Activated CD4-positive, alpha-beta T cell treated with anti-CD3 and anti-CD28 coated beads for 48 hours (primary cell): ENCODE data around the gene VWC2.

ENCODE experiments used
- DNase-seq: peaks from one replicate; pipeline ENCODE4 v3.0.0-alpha.2; 2020

VWC2 gene

DNA sequence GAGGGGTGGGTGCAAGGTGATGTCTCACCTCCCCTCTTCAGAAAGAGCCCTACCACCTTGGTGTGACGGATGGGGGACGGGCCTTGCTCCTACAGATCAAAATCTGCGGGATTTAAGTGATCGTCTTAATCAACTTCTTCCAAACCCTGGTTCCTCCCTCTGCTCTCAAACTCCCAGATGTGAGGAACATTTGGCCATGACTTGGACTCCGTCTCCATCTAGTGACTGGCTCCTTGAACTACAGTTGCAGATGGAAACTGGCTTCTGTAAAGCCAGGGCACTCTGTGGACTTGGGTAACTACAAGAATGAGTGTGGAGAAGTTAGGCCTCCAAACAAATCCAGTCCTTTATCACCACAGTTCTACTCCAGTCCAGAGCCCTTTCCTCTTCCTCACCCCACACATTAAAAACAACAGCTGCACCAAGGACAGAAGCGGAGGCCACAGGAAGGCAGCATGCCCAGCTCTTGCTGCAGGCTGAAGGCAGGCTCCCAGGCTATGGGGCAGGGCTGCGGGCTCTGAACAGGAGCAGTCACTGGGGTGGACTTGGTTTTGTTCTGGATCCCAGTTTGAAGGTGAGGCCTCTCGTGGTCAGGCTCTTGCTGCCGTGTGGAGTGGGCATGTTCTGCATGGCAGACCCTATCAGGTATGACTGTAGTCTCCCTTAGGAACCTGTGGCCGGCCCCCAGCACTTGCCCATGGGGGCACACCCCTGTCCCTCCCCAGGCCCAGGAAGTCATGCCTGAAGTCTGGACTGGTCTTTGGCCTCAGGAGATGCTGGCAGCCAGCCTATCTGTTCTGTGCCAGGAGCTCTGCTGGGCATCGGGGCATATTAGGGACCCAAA is 79.4 kb downstream of the VWC2 start:
- peak; percentile 15 for DNase-seq

DNA sequence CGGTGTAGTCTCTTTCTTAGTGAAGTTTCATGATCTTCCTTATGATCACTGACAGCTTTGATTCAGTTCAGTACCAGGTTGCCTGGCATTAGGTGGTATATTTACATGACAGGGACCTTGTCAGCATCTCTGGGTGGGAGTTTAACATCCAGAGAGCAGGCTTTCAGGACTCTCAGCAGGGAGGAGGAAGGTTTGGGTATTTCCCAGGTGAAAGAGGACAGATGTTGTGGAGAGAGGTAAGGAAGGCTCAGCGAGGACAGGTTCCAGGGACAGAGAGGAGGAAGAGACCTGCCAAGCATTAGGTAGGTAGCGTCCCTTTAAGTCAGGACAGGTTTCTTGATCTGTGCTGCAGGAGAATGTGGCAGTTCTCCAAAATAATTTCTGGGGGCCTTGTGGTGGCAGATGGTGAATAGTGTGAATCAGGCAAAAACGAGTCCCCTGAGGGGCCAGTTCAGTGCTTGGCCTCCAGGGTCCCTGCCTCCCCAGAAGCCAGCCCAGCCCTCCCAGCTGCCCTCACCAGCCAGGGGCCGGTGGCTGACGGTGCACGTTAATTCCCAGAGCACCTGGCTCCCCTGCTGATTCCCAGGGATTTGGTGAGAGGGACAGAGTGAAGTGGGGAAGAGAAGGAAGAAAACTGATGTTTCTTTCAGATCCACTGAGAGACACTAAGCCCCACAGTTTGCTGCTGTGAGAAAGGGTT is 82.0 kb downstream of the VWC2 start:
- no peak for DNase-seq

DNA sequence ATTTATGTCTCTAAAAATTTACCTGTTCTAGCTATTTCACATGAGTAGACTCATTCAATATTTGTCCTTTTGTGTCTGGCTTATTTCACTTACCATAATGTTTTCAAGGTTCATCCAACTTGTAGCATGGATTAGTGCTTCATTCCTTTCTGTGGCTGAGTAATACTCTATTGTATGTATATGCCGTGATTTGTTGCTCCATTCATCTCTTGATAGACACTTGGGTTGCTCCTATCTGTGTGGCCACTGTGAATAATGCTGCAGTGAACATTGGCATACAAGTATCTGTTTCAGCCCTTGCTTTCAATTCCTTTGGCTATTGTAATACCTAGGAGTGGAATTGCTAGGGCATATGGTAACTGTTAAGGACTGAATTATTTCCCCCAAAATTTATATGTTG is 86.9 kb downstream of the VWC2 start:
- DNase-seq: no peak

DNA sequence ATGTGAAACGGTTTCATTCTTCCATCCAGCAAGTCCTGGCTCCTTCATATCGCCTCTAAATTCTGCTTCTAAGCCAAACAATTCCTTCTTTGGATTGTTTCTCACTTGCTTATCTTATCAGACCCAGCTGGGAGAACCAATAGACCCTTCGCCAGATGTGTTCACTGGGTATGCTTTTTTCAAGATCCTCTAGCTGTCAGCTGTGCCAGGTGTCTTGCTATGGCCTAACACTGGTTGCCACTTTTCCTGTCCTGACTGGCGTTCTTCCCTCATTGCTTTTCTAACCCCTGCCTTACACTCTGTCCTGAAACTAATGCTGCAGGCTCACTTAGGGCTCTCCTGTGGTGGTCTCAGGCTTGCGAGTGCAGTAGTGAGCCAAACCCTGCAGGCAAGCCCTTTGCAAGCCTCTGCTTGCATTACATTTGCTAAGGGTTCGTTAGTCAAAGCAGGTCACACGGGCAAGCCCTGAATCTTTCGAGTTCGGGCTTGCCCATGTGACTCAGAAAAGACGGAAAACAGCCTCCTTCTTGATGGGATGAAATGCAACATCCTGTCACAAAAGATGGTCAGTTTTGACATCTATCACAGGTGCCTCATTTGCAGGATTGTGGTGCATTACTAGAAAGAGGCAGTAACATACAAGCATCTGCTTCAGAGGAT is 92.8 kb downstream of the VWC2 start:
- no peak for DNase-seq

DNA sequence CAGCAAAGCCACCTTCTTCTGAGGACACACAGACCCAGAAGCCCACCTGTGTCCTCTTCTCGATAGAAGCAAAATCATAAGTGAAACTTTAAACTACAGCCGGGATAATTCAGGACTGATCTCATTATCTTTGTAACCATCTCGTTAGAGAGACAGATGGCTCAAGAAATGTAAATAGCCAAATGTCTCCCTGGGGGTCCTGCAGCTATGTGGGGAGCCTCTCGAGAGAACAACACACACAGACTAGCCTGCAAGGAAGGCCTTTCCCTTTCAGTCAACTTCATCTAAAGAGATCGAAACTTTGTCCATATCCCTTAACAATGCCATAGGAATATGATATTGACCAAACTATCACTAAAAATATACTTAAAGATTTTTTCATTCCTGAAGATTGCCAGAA is 93.5 kb downstream of the VWC2 start:
- DNase-seq: no peak

DNA sequence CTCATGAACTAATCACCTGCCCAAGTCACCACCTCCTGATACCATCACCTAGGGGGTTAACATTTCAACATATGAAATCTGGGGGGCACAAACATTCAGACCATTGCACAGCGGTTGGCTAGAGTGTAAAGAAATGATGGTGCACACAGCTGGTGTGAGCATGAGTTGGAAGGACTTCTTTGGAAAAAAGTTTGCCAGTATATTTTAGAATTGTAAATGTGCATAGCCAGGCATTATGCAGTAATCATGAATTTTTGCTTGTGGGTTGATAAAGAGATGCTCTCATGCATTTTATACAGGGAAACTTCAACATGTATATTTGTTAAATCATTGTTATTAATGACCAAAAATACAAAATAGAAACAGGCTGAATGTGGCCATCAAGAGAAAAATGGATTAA is 100.0 kb downstream of the VWC2 start:
- no peak for DNase-seq

DNA sequence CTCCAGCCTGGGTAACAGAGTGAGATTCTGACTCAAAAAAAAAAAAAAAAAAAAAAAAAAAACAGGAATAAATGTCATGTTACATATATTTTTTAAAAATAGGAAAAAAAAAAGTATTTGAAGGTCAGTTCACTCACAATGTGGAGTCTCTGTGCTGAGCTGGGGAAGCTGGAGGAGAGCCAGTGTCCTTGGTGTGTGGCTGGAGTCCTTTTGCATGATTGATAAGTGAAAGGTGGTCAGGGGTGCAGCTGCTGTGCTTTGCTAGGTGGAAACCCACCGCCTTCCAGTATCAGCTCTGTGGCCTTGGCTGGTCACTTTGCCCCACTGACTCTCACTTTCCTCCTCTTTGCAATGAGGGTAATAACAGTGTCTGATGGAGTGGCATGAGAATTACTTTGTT is 101.9 kb downstream of the VWC2 start:
- no peak for DNase-seq

DNA sequence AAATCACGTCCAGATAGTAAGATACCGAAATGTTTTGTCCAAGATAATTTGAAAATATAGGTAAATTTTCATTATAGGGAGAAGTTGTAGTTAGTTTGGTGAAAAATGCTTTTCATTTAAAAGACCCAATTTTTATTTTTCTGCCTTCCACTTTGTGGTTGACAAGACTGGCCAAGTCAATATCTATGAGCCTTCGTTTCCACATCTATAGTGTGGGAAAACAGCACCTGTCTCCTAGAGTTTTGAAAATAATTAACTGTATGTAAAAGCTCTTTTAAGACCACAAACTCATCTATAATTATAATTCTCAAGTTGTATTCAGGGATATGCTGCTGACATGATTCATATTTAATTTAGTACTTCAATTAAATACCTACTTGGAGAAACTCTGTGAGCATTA is 102.8 kb downstream of the VWC2 start:
- DNase-seq: no peak

DNA sequence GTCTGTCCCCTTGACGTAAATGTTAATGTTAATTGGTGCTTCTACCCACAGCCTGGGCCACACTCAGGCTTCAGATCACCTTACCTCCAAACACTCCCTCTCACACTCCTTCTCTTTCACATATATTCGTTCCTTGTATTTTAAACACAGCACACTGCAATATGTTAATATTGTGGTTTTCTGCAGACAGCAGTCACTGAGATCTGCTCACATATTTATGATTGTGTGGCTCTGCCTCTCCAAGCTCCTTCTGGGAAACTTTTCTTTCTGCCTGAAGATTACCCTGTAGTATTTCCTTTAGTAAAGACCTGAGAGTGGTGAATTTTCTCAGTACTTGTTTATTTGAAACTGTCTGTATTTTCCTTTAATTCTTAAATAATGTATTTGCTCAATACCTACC is 104.7 kb downstream of the VWC2 start:
- DNase-seq: no peak

DNA sequence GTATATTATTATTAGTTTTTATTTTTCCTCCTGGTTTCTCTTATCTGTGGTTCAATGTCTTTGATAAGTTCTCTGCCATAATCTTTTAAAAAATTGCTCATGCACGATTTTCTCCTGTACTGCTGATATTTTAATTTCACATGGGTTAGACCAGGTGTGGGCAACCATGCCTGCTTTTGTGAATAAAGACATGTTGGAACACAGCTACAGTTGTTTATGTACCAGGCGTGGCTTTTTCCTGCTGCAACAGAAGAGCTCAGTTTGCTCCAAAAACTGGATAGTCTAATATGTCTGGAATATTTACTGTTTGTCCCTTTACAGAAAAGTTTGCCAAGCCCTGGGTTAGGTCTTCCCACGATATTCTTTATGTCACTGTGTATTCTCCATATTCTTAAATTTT is 105.2 kb downstream of the VWC2 start:
- DNase-seq: no peak

DNA sequence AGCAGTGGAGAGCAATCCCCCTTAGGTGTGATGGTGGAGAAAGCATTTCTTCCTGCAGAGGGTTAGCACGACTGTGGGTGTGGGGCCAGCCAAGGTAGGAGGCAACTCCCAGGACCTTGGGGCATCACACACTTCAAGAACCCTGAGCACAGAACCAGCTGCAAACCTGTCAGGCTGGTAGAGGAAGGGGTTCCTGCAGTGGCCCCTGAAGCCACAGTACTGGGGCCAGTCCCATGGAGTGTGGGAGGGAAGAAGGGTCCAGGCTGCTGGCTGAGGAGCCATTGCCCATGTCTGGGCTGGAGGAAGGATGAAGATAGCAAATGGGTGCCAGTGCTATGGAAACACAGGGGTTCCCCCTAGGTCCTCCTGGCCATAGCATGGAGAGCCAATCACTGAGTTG is 110.5 kb downstream of the VWC2 start:
- DNase-seq: no peak

DNA sequence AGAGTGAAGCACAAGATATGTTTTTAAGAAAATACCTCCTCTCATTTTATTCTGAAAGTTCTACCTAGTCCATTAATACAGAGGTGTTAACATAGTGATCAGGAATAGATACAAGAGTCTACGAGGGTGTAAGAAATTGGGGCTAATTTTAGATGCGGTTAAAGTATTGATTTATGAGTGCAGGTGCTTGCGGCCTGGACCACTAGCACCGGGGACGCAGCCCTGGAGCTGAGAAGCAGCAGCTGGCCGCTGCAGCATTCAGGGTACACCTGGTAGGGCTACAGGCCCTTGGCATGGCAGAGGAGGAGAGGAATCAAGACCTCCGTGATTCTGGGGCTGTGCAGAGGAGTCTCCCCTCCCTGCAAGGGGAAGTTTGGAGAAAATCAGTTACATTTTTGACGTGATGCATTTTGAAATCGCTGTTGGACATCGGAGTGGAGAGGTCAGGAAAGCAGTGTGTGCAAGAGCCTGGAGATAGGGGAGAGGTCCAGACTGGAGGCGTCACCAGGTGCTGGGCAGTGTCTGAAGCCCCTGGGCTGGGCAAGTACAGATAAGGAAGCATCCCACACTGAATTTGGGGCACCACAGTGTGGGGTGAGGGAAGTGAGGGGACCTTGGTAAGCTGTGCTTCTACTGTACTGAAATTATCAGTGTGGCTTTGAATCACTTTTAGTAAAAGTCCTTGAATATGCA is 112.3 kb downstream of the VWC2 start:
- DNase-seq: no peak

DNA sequence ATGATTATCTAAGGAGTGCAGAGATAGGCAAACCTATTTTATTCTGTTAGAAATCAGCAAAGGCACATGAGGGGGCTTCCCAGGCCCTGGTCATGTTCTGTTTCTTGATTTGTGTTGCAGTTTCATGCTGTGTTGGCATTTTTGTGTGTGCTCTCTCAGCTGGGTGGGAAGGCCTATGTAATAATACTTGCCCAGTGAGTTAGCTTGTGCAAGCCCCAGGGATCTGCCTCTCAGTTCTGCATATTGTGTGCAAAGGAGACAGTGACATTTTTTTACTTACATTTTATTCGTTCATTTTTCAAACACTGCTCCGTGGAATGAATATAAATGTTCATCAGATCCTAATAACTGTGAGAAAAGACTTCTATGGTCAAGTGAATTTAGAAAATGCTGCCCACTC is 119.0 kb downstream of the VWC2 start:
- DNase-seq: no peak

DNA sequence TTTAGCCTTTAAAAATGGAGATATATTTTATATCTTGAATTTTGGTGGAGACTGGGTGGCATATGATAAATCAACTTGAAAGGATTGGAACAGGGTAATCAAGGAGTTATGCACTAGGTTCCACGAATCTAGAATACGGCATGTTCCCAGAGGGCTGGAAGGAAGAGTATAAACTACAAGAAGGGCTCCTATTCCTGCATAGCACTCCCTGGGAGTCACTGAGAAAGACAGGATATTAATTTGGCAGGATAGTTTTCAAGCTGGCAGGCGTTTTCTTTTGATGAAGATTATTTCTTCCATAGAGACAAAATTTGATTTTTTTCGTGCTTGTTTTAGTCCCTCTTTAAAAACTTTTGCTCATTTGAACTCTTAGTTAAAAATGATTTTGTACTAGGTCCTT is 119.7 kb downstream of the VWC2 start:
- no peak for DNase-seq

DNA sequence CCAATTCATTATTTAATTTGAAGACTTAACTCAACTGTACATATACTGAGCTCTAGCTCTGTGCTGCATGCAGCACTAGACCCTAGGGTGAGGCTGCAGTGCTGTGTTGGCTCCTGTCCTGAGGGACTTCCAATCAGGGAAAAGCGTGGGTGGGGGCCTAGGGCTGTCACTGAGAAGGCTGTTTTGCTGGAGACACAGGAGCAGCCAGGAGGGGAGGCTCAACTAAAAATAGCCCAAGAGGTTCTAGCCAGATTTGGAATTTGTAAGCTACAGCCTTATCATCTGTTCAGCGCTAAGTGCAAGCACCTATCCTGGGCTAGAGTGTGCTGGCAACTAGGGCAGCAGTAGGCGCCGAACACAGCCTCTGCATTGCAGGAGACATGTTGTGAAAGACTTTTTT is 121.1 kb downstream of the VWC2 start:
- DNase-seq: no peak

DNA sequence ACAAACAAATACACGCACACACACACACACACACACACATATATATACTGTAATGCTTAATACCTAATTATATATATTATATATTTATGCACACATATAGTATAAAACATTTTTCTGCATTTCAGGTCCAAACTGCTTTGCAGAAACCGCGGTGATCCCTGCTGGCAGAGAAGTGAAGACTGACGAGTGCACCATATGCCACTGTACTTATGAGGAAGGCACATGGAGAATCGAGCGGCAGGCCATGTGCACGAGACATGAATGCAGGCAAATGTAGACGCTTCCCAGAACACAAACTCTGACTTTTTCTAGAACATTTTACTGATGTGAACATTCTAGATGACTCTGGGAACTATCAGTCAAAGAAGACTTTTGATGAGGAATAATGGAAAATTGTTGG is 138.5 kb downstream of the VWC2 start:
- no peak for DNase-seq

DNA sequence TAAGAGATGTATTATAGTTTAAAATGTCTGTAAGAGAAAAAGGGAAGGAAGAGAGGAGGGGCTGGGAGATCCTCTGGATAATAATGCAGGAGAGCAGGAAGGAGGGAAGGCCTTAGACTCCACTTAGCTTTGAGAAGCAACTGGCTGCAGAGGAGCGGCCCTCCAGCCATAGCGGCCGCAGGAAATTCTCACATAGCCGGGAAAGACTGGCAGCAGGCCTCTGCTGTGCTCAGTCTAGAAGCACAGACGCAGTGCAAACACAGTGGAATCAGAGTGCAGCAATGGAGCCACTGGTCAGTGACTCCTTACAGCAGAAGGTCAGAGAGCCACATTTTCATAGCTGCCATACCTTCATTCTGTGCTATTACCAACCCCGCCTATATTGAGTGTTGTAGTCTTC is 153.3 kb downstream of the VWC2 start:
- no peak for DNase-seq

DNA sequence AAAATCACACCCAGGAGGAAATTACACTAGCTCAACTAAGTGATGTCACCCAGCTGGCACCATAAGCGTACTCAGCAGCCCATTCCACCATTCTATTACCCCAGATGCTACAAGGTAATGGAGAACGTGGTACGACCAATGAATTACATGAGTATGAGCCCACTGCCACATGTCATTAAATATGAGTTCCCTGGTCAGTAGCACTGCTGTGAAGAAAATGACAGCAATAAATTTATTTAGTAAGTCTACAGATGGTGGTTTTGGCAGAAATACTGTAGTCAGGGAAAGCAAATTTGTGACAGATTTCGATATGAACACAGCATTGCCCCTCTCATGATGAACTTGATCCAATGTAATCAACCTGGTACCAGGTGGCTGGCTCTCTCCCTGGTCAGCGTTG is 154.2 kb downstream of the VWC2 start:
- DNase-seq: no peak

DNA sequence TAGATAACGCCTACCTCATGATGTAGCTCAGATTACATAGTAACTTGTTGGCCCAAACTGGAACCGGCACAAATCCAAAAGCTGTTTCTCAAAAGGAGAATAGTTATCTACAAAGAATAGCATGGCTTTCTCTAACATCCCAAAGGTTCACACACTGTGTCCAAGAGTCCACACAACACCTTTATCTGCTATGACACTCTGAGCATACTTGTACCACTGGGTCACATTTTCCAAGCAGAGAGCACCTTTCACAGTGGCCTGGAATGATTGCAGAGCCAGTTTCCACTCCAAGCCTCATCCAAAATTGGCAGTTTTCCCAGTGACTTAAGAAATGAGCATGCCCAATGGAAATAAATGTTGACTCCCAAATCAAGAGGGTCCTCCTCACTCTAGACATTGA is 155.3 kb downstream of the VWC2 start:
- no peak for DNase-seq

DNA sequence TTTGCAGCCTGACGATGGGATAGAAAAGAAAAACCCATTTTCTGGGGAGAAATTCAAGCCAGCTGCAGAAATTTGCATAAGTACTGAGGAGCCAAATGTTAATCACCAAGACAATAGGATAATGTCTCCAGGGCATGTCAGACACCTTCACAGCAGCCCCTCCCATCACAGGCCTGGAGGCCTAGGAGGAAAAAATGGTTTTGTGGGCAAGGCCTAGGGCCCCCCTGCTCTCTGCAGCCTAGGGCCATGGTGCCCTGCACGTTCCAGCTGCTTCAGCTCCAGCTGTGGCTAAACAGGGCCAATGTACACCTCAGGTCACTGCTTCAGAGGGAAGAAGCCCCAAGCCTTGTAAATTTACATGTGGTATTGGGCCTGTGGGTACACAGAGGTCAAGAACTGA is 158.2 kb downstream of the VWC2 start:
- DNase-seq: no peak

DNA sequence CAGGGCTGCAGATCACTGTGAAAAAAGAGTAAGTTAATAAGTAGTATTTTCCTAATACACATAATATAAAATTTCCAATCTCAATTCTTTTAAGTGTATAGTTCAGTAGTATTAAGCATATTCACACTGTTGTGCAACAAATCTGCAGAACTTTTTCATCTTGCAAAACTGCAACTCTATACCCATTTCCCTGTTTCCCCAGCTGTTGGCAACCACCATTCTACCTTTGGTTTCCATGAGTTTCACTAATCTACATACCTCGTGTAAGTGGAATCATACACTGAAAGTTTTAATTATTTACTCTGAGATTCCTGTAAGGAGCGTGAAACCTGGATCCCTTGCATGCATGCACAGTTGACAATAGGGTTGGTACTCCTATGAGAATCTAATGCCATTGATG is 164.2 kb downstream of the VWC2 start:
- no peak for DNase-seq
